Tibial artery (tissue), 4 donors: ENCODE measurements around the gene PEX7.
A peak's percentile ranks its signal among the peaks of the same experiment; 100 is the strongest.
"Not testable (repeated sequence)": the region's sequence is repeated elsewhere in the genome, so short reads cannot be mapped to it uniquely, and the experiment has no call there.

ENCODE experiments used
- DNase-seq, 2 donors: peaks; one replicate each; pipeline ENCODE4 v3.0.0-alpha.2; 2019
- H3K27ac ChIP-seq, 2 donors: fragments of 200-600 bp; sonication (generic) in 1 of 2; 1 replicate in 1 of 2; 2 replicates in 1 of 2; pipeline ENCODE4 v1.5.1; 2018 to 2019; ENCODE audit warnings: mild to moderate bottlenecking in 1 of 2
- H3K27me3 ChIP-seq, 2 donors: fragments of 200-600 bp; sonication (generic) in 1 of 2; one replicate each; pipeline versions ENCODE4 v1.5.1 to v1.6.0; 2016 to 2019
- H3K36me3 ChIP-seq, 3 donors: fragments of 200-600 bp; sonication (generic) in 2 of 3; one replicate each; pipeline ENCODE4 v1.5.1; 2016 to 2019; ENCODE audit warnings: mild to moderate bottlenecking in 2 of 3
- H3K4me1 ChIP-seq, 4 donors: fragments of 200-600 bp; sonication (generic) in 2 of 4; 1 replicate in 3 of 4; 2 replicates in 1 of 4; pipeline ENCODE4 v1.5.1; 2016 to 2019
- H3K4me3 ChIP-seq, 2 donors: fragments of 200-600 bp; sonication (generic) in 1 of 2; 1 replicate in 1 of 2; 2 replicates in 1 of 2; pipeline ENCODE4 v1.5.1; 2018 to 2019; ENCODE audit warnings: mild to moderate bottlenecking in 2 of 2
- H3K9me3 ChIP-seq, 3 donors: fragments of 200-600 bp; sonication (generic) in 1 of 3; one replicate each; pipeline ENCODE4 v1.5.1; 2016 to 2019
- intact Hi-C: fragments of 100-400 bp; cut with DNase I; formaldehyde crosslinking; loops from one replicate; pipeline ENCODE4 v1.15.0; 2023; ENCODE audit warnings: low total_unique reads
- TF ChIP-seq, protein P1 (sequence below), 2 experiments: fragments of 200-600 bp in 1 of 2; fragments of 450-650 bp in 1 of 2; IDR thresholded peaks; one replicate each; pipeline ENCODE4 v1.5.1; 2017 to 2019; ENCODE audit warnings: antibody characterized with exemption in 2 of 2, mild to moderate bottlenecking in 1 of 2, moderate library complexity in 1 of 2

The PEX7 gene

DNA sequence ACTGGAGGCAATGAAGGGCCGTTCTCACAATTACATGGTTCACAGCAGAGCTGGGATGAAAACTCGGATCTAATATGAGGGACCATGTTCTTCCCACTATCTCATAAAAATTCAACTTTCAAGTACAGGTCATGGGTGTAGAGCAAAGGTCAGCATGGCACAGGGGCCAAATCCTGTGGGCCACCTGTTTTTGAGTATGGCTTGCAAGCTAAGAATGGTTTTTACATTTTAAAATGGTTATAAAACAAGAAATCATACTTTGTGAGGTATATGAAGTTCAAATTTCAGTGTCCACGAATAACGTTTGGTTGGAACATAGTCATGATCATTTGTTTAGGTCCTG lies 34.7 kb upstream of the PEX7 start:
- intact Hi-C loops: no loop called here
- H3K4me1 ChIP-seq: peaks cover 0 to 74% (median 38%) of the 10 kb centered on the region in 4 donors
- H3K27ac ChIP-seq: peak overlapping the region; percentile 51 to 98
- H3K9me3 ChIP-seq: no peaks in the 10 kb centered on the region
- no peak for DNase-seq
- H3K27me3 ChIP-seq: no peaks in the 10 kb centered on the region
- TF ChIP-seq, protein P1, sequence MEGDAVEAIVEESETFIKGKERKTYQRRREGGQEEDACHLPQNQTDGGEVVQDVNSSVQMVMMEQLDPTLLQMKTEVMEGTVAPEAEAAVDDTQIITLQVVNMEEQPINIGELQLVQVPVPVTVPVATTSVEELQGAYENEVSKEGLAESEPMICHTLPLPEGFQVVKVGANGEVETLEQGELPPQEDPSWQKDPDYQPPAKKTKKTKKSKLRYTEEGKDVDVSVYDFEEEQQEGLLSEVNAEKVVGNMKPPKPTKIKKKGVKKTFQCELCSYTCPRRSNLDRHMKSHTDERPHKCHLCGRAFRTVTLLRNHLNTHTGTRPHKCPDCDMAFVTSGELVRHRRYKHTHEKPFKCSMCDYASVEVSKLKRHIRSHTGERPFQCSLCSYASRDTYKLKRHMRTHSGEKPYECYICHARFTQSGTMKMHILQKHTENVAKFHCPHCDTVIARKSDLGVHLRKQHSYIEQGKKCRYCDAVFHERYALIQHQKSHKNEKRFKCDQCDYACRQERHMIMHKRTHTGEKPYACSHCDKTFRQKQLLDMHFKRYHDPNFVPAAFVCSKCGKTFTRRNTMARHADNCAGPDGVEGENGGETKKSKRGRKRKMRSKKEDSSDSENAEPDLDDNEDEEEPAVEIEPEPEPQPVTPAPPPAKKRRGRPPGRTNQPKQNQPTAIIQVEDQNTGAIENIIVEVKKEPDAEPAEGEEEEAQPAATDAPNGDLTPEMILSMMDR (IDR thresholded peaks at IDR 0.05): no peak
- peak overlapping the region; percentile 81 to 87 for H3K4me3 ChIP-seq
- peaks cover 0 to 5% (median 0%) of the 10 kb centered on the region in 3 donors for H3K36me3 ChIP-seq

DNA sequence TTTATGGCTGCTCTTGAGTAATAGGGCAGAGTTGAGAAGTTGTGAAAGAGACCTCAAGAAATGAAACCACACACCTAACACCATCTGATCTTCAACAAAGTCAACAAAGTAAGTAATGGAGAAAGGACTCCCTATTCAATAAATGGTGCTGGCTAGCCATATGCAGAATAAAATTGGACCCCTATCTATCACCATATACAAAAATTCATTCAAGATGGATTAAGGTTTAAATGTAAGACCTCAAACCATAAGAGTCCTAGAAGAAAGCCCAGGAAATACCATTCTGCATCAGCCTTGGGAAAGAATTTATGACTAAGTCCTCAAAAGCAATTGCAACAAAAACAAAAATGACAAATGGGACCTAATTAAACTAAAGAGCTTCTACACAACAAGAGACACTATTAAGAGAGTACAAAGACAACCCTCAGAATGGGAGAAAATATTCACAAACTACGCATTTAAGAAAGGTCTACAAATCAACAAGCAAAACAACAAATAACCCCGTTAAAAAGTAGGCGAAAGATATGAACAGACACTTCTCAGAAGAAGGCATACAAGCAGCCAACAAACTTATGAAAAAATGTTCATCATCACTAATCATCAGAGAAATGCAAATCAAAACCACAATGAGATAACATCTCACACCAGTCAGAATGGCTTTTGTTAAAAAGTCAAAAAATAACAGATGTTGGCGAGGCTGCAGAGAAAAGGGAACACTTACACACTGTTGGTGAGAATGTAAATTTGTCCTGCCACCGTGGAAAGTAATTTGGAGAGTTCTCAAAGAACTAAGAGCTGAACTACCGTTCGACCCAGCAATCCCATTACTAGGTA lies 34.1 kb upstream of the PEX7 start:
- Histone ChIP-seq H3K36me3 (peaks cover 0 to 5% (median 0%) of the 10 kb centered on the region in 3 donors), H3K4me3 (peak overlapping the region; percentile 81 to 87), H3K27ac (peak overlapping the region; percentile 96 to 98), H3K9me3 (no peaks in the 10 kb centered on the region), H3K27me3 (no peaks in the 10 kb centered on the region), H3K4me1 (peaks cover 0 to 71% (median 40%) of the 10 kb centered on the region in 4 donors)
- TF ChIP-seq, protein P1 (IDR thresholded peaks at IDR 0.05): no peak
- intact Hi-C loops: no loop called here
- DNase-seq: no peak

DNA sequence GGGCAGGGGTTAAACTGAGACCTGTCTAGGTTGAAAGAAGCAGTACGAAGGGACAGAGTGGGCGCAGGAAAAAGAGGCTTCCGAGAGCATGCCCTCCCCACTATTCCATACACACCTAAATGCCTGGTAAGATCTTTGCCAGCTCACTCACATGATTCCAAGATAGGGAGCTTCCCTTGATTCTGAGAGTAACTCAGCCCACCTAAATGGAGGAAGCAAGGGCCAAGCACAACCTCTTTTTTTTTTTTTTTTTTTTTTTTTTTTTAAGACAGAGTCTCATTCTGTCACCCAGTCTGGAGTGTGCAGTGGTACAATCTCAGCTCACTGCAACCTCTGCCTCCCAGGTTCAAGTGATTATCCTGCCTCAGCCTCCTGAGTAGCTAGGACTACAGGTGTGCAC lies 33.0 kb upstream of the PEX7 start:
- H3K27me3 ChIP-seq, intact Hi-C loops, H3K9me3 ChIP-seq, H3K36me3 ChIP-seq, DNase-seq: not testable (repeated sequence)
- Histone ChIP-seq H3K4me3 (peak overlapping the region; percentile 81 to 87), H3K27ac (peak overlapping the region; percentile 96 to 98), H3K4me1 (peaks cover 0 to 65% (median 38%) of the 10 kb centered on the region in 4 donors)

DNA sequence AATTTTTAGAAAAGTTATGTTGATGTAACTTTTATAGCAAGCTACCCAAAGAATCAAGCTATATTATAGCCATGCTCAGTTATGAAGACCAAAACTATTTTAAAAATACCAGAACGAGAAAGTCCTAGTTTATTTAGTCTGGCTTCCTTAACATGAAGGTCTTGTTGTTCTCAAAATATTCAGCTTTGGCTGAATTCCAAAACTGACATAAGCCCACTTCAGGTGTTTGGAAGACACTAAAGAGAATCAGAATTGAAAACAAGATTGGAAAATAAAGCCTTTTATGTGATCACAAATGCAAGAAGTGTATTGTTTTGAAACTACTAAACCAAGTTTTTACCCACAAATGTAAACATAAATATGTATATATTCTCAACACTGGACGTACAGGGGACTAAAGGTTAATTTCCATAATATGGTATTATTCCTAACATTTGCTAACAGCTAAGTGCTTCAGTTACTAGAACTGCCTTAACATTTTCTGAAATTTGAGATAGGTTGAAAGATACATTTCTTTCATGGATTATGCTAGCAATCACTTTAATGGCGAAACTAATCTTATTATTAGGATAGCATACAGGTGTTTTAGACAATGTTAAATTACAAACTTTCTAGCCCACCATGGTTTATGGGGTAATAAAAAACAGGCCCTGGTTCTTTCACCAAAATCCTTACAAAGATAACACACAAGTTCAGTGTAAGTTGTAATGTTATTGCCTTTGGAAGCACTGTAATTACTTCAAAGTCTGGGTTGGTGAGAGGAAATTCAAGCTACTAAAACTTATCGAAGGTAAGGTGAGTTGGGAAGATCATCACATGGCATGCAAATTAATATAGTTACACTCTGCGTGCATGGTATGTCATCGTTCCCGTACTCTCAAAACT lies 31.7 kb upstream of the PEX7 start:
- no peaks in the 10 kb centered on the region for H3K27me3 ChIP-seq
- peak overlapping the region; percentile 81 to 87 for H3K4me3 ChIP-seq
- H3K36me3 ChIP-seq: no peaks in the 10 kb centered on the region
- H3K4me1 ChIP-seq: peaks cover 0 to 53% (median 27%) of the 10 kb centered on the region in 4 donors
- intact Hi-C loops: no loop called here
- no peaks in the 10 kb centered on the region for H3K9me3 ChIP-seq
- TF ChIP-seq, protein P1 (IDR thresholded peaks at IDR 0.05): no peak
- H3K27ac ChIP-seq: peak overlapping the region; percentile 96 to 98
- no peak for DNase-seq

DNA sequence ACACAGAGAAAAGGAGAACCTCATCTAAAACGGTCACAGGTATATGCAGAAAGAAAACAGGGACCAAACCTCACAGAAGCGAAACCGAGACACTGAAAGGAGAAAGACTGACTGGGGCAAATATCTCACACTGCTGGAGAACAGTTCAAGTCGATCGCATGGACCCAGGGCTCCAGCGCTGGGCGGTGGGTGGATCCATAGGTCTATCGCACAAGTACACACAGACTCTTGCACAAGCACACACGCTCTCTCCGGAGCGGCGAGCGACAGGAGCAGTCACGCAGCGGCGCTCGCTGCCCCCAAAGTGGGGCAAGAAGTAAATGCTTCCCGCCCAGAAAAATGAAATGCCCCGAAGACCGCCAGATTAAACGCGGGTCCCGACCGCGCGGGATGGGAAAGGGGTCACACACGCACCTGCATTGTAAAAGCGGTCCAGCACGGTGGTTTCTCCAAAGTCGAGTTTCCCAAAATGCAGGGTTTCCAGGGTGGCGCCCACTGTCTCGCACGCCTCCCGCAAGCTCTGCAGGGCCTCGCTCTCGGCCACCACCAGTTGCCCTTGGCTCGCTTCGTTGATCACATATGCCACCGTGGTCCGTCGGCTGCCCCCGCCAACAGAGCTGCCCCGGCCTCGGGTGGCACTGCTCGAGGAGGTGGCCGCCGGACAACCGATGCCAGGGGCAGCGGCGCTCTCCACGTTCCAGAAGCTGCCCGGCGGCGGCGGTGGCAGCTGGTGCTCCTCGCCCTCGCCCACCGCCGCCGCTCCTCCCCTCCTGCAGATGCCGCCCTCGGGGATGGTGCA lies 30.9 kb upstream of the PEX7 start:
- TF ChIP-seq, protein P1 (IDR thresholded peaks at IDR 0.05): no peak
- H3K9me3 ChIP-seq: no peaks in the 10 kb centered on the region
- peak overlapping the region; percentile 81 to 87 for H3K4me3 ChIP-seq
- no peaks in the 10 kb centered on the region for H3K36me3 ChIP-seq
- intact Hi-C loops: loop anchor here (2.0 kb wide), 1 partner anchor 209 kb away; no protein-coding TSS in a partner anchor
- H3K27ac ChIP-seq: peak overlapping the region; percentile 96 to 98
- no peaks in the 10 kb centered on the region for H3K27me3 ChIP-seq
- DNase-seq: peak; percentile 88 to 90
- peaks cover 0 to 44% (median 23%) of the 10 kb centered on the region in 4 donors for H3K4me1 ChIP-seq
